ENCODE data around the gene C6orf136. TPM values are rescaled to one million over a fixed set of nuclear protein-coding genes. Genes with fewer than 3 reads are reported as not detected.

C6orf136 gene
- total and polyA plus RNA-seq, 9 of the 15 experiments (the other 6 are each of a cell fraction or from before 2014, with no cell fraction given): 14.1 to 63.1 (median 18.4) TPM

GRCh38 chr6:30615958-30616810 is 30.7 kb upstream of the C6orf136 start (continued):
- no peak for TF ChIP-seq NFE2L1 (tag; IDR thresholded peaks at IDR 0.05; ENCODE audit: borderline replicate concordance, low read depth)
- peak; percentile 10; the same call in 1 of the 2 replicates for TF ChIP-seq ZBTB12 (CRISPR knock-in tag; IDR thresholded peaks at IDR 0.05)
- no peak for TF ChIP-seq GABPA (tag; conservative IDR thresholded peaks at IDR 0.05; ENCODE audit: low read depth)
- 0 out of 2 replicates have a peak, but pooled peaks have one; percentile 39 for TF ChIP-seq ELF1 (tag; IDR thresholded peaks at IDR 0.05)
- TF ChIP-seq EWSR1 (IDR thresholded peaks at IDR 0.05; ENCODE audit: borderline replicate concordance, low read depth, partially characterized antibody): peak; percentile 10
- no peak for TF ChIP-seq STAT5A (IDR thresholded peaks at IDR 0.05; ENCODE audit: borderline replicate concordance, low read length)
- no peak for TF ChIP-seq PKNOX1 (IDR thresholded peaks at IDR 0.05)
- TF ChIP-seq FIP1L1 (IDR thresholded peaks at IDR 0.05; ENCODE audit: low read depth, low read length, poor library complexity, severe bottlenecking): no peak
- 0 out of 2 replicates have a peak, but pooled peaks have one; percentile 16 for TF ChIP-seq TOE1 (IDR thresholded peaks at IDR 0.05; ENCODE audit: borderline replicate concordance)
- 0 out of 2 replicates have a peak, but pooled peaks have one; percentile 75 for TF ChIP-seq TOE1 (CRISPR knock-in tag; IDR thresholded peaks at IDR 0.05; ENCODE audit: borderline replicate concordance, low read depth)
- no peak for TF ChIP-seq IRF1 (CRISPR knock-in tag; IDR thresholded peaks at IDR 0.05; ENCODE audit: borderline replicate concordance)
- no peak for TF ChIP-seq ZNF584 (CRISPR knock-in tag; IDR thresholded peaks at IDR 0.05; ENCODE audit: low read depth)
- TF ChIP-seq TRIM24 (IDR thresholded peaks at IDR 0.05): no peak
- no peak for TF ChIP-seq PATZ1 (CRISPR knock-in tag; IDR thresholded peaks at IDR 0.05; ENCODE audit: borderline replicate concordance)
- TF ChIP-seq SNRNP70 (optimal IDR thresholded peaks at IDR 0.05; ENCODE audit: low read depth, low read length): peak; percentile 90
- no peak for TF ChIP-seq SNAPC5 (CRISPR knock-in tag; IDR thresholded peaks at IDR 0.05)
- TF ChIP-seq NELFE (IDR thresholded peaks at IDR 0.05; ENCODE audit: insufficient read depth, insufficient read length): no peak

Measured in K562 (cell line).